Measurements from ENCODE around the gene ZNF165.

DNA sequence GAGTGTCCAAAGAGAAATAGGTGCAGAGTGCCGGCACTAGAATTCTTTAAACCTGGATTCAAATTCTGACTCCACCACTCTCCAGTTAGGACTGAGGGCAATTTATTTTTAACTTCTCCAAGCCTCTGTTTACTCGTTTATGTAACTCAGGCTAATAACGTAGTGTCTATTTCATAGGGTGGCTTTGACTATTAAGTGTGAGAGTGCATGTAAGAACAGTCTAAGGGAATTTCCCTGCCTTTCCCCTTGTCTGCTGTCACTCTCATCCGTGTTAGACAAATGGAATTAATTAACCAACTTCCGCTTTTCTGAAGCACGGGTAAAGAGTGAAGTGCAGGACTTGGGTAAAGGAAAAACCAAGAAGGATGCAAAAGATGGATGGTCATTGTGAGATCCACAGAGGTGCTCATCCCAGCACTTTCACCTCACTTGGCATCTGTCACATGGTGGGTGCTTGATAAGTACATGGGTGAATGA is 57.2 kb downstream of the ZNF165 start:
- TF ChIP-seq, protein P1, sequence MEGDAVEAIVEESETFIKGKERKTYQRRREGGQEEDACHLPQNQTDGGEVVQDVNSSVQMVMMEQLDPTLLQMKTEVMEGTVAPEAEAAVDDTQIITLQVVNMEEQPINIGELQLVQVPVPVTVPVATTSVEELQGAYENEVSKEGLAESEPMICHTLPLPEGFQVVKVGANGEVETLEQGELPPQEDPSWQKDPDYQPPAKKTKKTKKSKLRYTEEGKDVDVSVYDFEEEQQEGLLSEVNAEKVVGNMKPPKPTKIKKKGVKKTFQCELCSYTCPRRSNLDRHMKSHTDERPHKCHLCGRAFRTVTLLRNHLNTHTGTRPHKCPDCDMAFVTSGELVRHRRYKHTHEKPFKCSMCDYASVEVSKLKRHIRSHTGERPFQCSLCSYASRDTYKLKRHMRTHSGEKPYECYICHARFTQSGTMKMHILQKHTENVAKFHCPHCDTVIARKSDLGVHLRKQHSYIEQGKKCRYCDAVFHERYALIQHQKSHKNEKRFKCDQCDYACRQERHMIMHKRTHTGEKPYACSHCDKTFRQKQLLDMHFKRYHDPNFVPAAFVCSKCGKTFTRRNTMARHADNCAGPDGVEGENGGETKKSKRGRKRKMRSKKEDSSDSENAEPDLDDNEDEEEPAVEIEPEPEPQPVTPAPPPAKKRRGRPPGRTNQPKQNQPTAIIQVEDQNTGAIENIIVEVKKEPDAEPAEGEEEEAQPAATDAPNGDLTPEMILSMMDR (IDR thresholded peaks at IDR 0.05): no peak
- TF ChIP-seq POLR2A (IDR thresholded peaks at IDR 0.05; ENCODE audit: low read depth) (no peak), EP300 (IDR thresholded peaks at IDR 0.05) (no peak), POLR2AphosphoS5 (IDR thresholded peaks at IDR 0.05) (no peak)
